HEK293 (cell line): Measurements from ENCODE around the gene CDX2.

Experiments used
- MZF1 ChIP-seq: fragments of 450-650 bp; formaldehyde crosslinking; IDR thresholded peaks from 2 replicates; pipeline ENCODE4 v1.5.1; 2017; ENCODE audit warnings: missing biosample characterization, missing genetic modification characterization, borderline replicate concordance
- YY1 ChIP-seq: fragments of 450-650 bp; formaldehyde crosslinking; IDR thresholded peaks from 2 replicates; pipeline ENCODE4 v1.5.1; 2018; ENCODE audit warnings: missing biosample characterization, missing genetic modification characterization
- ZBTB17 ChIP-seq: fragments of 450-650 bp; formaldehyde crosslinking; IDR thresholded peaks from 2 replicates; pipeline ENCODE4 v1.5.1; 2016; ENCODE audit warnings: missing biosample characterization, missing genetic modification characterization
- ZEB2 ChIP-seq: fragments of 450-650 bp; formaldehyde crosslinking; IDR thresholded peaks from 2 replicates; pipeline ENCODE4 v1.5.1; 2016; ENCODE audit warnings: missing biosample characterization, missing genetic modification characterization
- ZNF121 ChIP-seq: fragments of 450-650 bp; formaldehyde crosslinking; IDR thresholded peaks from 2 replicates; pipeline ENCODE4 v1.5.1; 2016; ENCODE audit warnings: missing biosample characterization, missing genetic modification characterization
- ZNF175 ChIP-seq: fragments of 450-650 bp; formaldehyde crosslinking; IDR thresholded peaks from 2 replicates; pipeline ENCODE4 v1.5.1; 2016; ENCODE audit warnings: missing biosample characterization, missing genetic modification characterization
- ZNF214 ChIP-seq: fragments of 450-650 bp; formaldehyde crosslinking; IDR thresholded peaks from 2 replicates; pipeline ENCODE4 v1.5.1; 2017; ENCODE audit warnings: missing biosample characterization, mild to moderate bottlenecking, missing genetic modification characterization, borderline replicate concordance
- ZNF391 ChIP-seq: fragments of 450-650 bp; formaldehyde crosslinking; IDR thresholded peaks from 2 replicates; pipeline ENCODE4 v1.5.1; 2016; ENCODE audit warnings: low read depth, missing biosample characterization, missing genetic modification characterization, borderline replicate concordance
- ZNF510 ChIP-seq: fragments of 450-650 bp; formaldehyde crosslinking; IDR thresholded peaks from 2 replicates; pipeline ENCODE4 v1.5.1; 2018; ENCODE audit warnings: mild to moderate bottlenecking, missing genetic modification characterization, missing biosample characterization; ENCODE audit not compliant: insufficient replicate concordance
- TF ChIP-seq, protein P1 (sequence below): fragments of 450-650 bp; formaldehyde crosslinking; IDR thresholded peaks from 2 replicates; pipeline ENCODE4 v1.5.1; 2016; ENCODE audit warnings: missing biosample characterization, missing genetic modification characterization
- TF ChIP-seq, protein P2 (sequence below): fragments of 450-650 bp; formaldehyde crosslinking; IDR thresholded peaks from 2 replicates; pipeline ENCODE4 v1.5.1; 2016; ENCODE audit warnings: missing biosample characterization, missing genetic modification characterization, low read depth
- TF ChIP-seq, protein P3 (sequence below): fragments of 450-650 bp; formaldehyde crosslinking; IDR thresholded peaks from 2 replicates; pipeline ENCODE4 v1.5.1; 2017; ENCODE audit warnings: missing biosample characterization, missing genetic modification characterization
- TF ChIP-seq, protein P4 (sequence below): fragments of 450-650 bp; formaldehyde crosslinking; IDR thresholded peaks from 2 replicates; pipeline ENCODE4 v1.5.1; 2016; ENCODE audit warnings: missing biosample characterization, missing genetic modification characterization, borderline replicate concordance

DNA sequence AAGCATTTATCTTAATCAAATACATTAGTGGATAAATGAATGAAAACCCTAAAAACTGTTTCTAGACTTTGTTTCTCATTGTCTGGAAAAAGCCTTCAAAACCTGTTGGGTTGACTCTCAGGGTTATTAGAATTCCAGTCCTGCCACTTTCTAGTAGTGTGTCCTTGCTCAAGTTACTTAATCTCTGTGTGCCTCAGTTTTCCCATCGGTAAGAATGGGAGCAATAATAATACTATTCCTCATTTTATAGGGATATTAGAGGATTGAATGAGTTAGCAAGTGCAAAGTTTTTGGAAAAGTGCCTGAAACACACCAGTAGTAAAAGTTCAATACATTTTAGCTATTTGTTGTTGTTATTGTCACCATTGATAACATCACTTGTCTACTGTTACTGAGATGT lies 16.5 kb upstream of the CDX2 start:
- TF ChIP-seq, protein P1, sequence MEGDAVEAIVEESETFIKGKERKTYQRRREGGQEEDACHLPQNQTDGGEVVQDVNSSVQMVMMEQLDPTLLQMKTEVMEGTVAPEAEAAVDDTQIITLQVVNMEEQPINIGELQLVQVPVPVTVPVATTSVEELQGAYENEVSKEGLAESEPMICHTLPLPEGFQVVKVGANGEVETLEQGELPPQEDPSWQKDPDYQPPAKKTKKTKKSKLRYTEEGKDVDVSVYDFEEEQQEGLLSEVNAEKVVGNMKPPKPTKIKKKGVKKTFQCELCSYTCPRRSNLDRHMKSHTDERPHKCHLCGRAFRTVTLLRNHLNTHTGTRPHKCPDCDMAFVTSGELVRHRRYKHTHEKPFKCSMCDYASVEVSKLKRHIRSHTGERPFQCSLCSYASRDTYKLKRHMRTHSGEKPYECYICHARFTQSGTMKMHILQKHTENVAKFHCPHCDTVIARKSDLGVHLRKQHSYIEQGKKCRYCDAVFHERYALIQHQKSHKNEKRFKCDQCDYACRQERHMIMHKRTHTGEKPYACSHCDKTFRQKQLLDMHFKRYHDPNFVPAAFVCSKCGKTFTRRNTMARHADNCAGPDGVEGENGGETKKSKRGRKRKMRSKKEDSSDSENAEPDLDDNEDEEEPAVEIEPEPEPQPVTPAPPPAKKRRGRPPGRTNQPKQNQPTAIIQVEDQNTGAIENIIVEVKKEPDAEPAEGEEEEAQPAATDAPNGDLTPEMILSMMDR = no peak
- TF ChIP-seq, protein P2, sequence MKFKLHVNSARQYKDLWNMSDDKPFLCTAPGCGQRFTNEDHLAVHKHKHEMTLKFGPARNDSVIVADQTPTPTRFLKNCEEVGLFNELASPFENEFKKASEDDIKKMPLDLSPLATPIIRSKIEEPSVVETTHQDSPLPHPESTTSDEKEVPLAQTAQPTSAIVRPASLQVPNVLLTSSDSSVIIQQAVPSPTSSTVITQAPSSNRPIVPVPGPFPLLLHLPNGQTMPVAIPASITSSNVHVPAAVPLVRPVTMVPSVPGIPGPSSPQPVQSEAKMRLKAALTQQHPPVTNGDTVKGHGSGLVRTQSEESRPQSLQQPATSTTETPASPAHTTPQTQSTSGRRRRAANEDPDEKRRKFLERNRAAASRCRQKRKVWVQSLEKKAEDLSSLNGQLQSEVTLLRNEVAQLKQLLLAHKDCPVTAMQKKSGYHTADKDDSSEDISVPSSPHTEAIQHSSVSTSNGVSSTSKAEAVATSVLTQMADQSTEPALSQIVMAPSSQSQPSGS (tag by site-specific recombination) = no peak
- no peak for TF ChIP-seq ZNF214
- TF ChIP-seq ZNF175 (tag by site-specific recombination) = no peak
- TF ChIP-seq, protein P3, sequence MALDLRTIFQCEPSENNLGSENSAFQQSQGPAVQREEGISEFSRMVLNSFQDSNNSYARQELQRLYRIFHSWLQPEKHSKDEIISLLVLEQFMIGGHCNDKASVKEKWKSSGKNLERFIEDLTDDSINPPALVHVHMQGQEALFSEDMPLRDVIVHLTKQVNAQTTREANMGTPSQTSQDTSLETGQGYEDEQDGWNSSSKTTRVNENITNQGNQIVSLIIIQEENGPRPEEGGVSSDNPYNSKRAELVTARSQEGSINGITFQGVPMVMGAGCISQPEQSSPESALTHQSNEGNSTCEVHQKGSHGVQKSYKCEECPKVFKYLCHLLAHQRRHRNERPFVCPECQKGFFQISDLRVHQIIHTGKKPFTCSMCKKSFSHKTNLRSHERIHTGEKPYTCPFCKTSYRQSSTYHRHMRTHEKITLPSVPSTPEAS = no peak
- no peak for TF ChIP-seq ZNF121 (tag by site-specific recombination)
- TF ChIP-seq ZEB2 (tag by site-specific recombination) = no peak
- TF ChIP-seq YY1 (tag by site-specific recombination) = no peak
- no peak for TF ChIP-seq MZF1 (tag by site-specific recombination)
- TF ChIP-seq ZNF391 (tag by site-specific recombination) = no peak
- no peak for TF ChIP-seq ZNF510 (tag by site-specific recombination)
- TF ChIP-seq, protein P4, sequence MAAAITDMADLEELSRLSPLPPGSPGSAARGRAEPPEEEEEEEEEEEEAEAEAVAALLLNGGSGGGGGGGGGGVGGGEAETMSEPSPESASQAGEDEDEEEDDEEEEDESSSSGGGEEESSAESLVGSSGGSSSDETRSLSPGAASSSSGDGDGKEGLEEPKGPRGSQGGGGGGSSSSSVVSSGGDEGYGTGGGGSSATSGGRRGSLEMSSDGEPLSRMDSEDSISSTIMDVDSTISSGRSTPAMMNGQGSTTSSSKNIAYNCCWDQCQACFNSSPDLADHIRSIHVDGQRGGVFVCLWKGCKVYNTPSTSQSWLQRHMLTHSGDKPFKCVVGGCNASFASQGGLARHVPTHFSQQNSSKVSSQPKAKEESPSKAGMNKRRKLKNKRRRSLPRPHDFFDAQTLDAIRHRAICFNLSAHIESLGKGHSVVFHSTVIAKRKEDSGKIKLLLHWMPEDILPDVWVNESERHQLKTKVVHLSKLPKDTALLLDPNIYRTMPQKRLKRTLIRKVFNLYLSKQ (tag by site-specific recombination) = no peak
- no peak for TF ChIP-seq ZBTB17 (tag by site-specific recombination)
